Adrenal gland (tissue), 12 donors: ENCODE results near the gene PPIL1. TPM values are rescaled to one million over a fixed set of nuclear protein-coding genes. Genes with fewer than 3 reads are reported as not detected.
"Not testable (repeated sequence)": the region's sequence is repeated elsewhere in the genome, so short reads cannot be mapped to it uniquely, and the experiment has no call there.

Experiments used
- DNase-seq, 7 donors: peaks; one replicate each; pipeline ENCODE4 v3.0.0-alpha.2; 2019 to 2020
- H3K27ac ChIP-seq, 5 donors: fragments of 200-600 bp; sonication (generic) in 4 of 5; 1 replicate in 3 of 5; 2 replicates in 2 of 5; pipeline versions ENCODE4 v1.5.1 to v1.8.0; 2016 to 2020; ENCODE audit warnings: mild to moderate bottlenecking in 1 of 5
- H3K27me3 ChIP-seq: fragments of 200-600 bp; 2 replicates; pipeline ENCODE4 v1.8.0; 2021
- H3K36me3 ChIP-seq, 2 donors: fragments of 200-600 bp; replicated peaks in 1 of 2; 1 replicate in 1 of 2; 2 replicates in 1 of 2; pipeline versions ENCODE4 v1.5.1 to v1.8.0; 2018 to 2022
- H3K4me1 ChIP-seq, 2 donors: fragments of 200-600 bp; replicated peaks in 1 of 2; 1 replicate in 1 of 2; 2 replicates in 1 of 2; pipeline versions ENCODE4 v1.5.1 to v1.8.0; 2018 to 2021
- H3K4me3 ChIP-seq, 4 donors: fragments of 200-600 bp; sonication (generic) in 3 of 4; one replicate each; pipeline ENCODE4 v1.5.1; 2016 to 2018
- H3K9me3 ChIP-seq, 3 donors: fragments of 200-600 bp; sonication (generic) in 1 of 3; replicated peaks in 1 of 3; 1 replicate in 2 of 3; 2 replicates in 1 of 3; pipeline versions ENCODE4 v1.5.1 to v1.8.0; 2016 to 2021
- POLR2A ChIP-seq, 2 donors: fragments of 450-650 bp; IDR thresholded peaks; one replicate each; pipeline ENCODE4 v1.6.1; 2017; ENCODE audit warnings: antibody characterized with exemption in 2 of 2, mild to moderate bottlenecking in 2 of 2, moderate library complexity in 1 of 2
- WGBS, 4 donors: extraction: QIAGEN DNeasy Blood & Tissue Kit in 2 of 4; methylation state at CpG; one replicate each; pipeline versions ENCODE4 v1.1.5 to v1.1.7; 2013 to 2017; 5-methylcytosine and 5-hydroxymethylcytosine counted together
- intact Hi-C, 2 donors: fragments of 100-400 bp; cut with DNase I; formaldehyde crosslinking; loops; one replicate each; pipeline versions ENCODE4 v1.14.1 to v1.15.0; 2022 to 2023
- polyA plus RNA-seq, 3 donors: library from polyadenylated mRNA; stranded (reverse); fragments of 200-250 nt in 2 of 3; fragments of 350-450 nt in 1 of 3; fragmentation: Illumina TruSeq in 1 of 3; extraction: RNeasy Lipid Tissue Mini Kit (QIAGEN cat#74804) in 1 of 3; gene quantifications; one replicate each; pipeline ENCODE4 v1.2.3, GENCODE V29; 2013 to 2014
- total RNA-seq, 9 donors: library from RNA; depleted of rRNA in 4 of 9; stranded (reverse); fragments of >200 nt in 4 of 9; fragments of 120-200 nt in 1 of 9; fragmentation: NEBNext Ultra II Directional in 1 of 9; extraction: Animal tissue kit (Norgen Biotek cat#: 25700) in 1 of 9; gene quantifications; one replicate each; pipeline versions ENCODE4 v1.1.0 to v1.2.4, GENCODE V29; 2013 to 2023
- TF ChIP-seq, protein P1 (sequence below), 6 experiments: fragments of 450-650 bp in 4 of 6; fragments of 200-600 bp in 2 of 6; sonication (generic) in 1 of 6; IDR thresholded peaks; 1 replicate in 5 of 6; 2 replicates in 1 of 6; pipeline versions ENCODE4 v1.5.1 to v1.8.0; 2016 to 2021; ENCODE audit warnings: antibody characterized with exemption in 6 of 6, mild to moderate bottlenecking in 2 of 6, moderate library complexity in 1 of 6
- donor health status: healthy with polysubstance abuse.
- donor health status: Bipolar disorder and iron deficiency.
- donor health status: DM: yes; HTN: yes; CAD: no.
- donor health status: DM: no; HTN: no; CAD: no.
- donor health status: DM: no; HTN: no; CAD: no.
- donor health status: DM: yes; HTN: yes; CAD: no.

Gene PPIL1
- total and polyA plus RNA-seq, 12 donors, result 8.2 to 138 (median 49.9) TPM

DNA sequence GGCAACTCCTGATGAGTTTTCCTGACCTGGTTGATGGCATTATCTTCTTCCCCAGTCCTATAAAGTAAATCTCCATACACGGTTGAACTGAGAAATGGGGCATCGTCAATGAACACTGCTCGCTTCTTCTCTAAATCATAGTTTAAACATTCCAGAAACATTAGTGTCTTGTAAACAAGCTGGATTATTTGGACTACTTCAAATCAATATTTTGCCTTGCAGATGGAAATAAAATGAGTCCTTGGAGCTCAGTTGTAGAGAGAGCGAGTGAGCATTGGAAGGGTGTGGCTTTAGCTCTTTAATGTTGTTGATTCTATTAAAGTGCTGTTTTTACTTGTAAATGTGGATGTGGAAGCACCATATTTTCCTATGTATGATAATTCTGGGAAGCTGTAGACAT lies 29.5 kb upstream of the PPIL1 start:
- DNase-seq, result no peak
- H3K4me3 ChIP-seq, result no peak overlapping the region
- no peak for TF ChIP-seq POLR2A (IDR thresholded peaks at IDR 0.05)
- TF ChIP-seq, protein P1, sequence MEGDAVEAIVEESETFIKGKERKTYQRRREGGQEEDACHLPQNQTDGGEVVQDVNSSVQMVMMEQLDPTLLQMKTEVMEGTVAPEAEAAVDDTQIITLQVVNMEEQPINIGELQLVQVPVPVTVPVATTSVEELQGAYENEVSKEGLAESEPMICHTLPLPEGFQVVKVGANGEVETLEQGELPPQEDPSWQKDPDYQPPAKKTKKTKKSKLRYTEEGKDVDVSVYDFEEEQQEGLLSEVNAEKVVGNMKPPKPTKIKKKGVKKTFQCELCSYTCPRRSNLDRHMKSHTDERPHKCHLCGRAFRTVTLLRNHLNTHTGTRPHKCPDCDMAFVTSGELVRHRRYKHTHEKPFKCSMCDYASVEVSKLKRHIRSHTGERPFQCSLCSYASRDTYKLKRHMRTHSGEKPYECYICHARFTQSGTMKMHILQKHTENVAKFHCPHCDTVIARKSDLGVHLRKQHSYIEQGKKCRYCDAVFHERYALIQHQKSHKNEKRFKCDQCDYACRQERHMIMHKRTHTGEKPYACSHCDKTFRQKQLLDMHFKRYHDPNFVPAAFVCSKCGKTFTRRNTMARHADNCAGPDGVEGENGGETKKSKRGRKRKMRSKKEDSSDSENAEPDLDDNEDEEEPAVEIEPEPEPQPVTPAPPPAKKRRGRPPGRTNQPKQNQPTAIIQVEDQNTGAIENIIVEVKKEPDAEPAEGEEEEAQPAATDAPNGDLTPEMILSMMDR (IDR thresholded peaks at IDR 0.05), result no peak
- WGBS, 4 donors, result 88 to 97% (median 94%) methylated on average over 4 of the region's 4 CpGs
- intact Hi-C loops, result no loop called here
- H3K4me1 ChIP-seq, result peaks cover 38% of the 10 kb centered on the region in 2 donors
- no peak overlapping the region for H3K27ac ChIP-seq
- peaks cover 0 to 53% of the 10 kb centered on the region in 2 donors for H3K36me3 ChIP-seq
- H3K9me3 ChIP-seq, result no peaks in the 10 kb centered on the region
- no peaks in the 10 kb centered on the region for H3K27me3 ChIP-seq

DNA sequence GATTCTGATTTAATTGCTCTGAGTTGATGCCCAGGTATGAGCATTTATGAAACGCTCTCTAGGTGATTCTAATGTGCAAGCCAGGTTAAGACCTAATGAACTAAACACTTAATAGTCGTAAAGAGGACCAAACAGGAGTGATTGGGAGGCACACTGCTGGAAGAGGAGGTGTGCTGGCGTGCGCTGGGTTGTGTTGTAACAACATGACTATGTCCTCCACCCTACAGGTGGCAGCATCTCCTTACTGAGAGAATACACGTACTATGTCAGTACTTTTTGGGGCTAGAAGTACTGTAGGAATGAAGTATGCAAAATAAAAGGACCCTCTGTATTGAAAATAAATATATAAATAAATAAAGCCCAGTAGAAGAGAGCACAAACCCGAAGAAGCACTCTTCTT lies 23.0 kb upstream of the PPIL1 start:
- peaks cover 8 to 9% of the 10 kb centered on the region in 2 donors for H3K4me1 ChIP-seq
- H3K4me3 ChIP-seq, result no peak overlapping the region
- H3K27me3 ChIP-seq, result no peaks in the 10 kb centered on the region
- 76 to 89% (median 84%) methylated on average over 6 of the region's 6 CpGs for WGBS, 4 donors
- H3K9me3 ChIP-seq, result no peaks in the 10 kb centered on the region
- H3K36me3 ChIP-seq, result peaks cover 0 to 39% of the 10 kb centered on the region in 2 donors
- TF ChIP-seq, protein P1 (IDR thresholded peaks at IDR 0.05), result peak in 2 of 6 experiments; percentile 15 to 17
- TF ChIP-seq POLR2A (IDR thresholded peaks at IDR 0.05), result no peak
- intact Hi-C loops, result loop anchor here in 1 of 2 donors (10.0 kb wide), 1 partner anchor 117 kb away; no protein-coding TSS in a partner anchor
- H3K27ac ChIP-seq, result no peak overlapping the region
- DNase-seq, result peak in 1 of 7 donors; percentile 33

DNA sequence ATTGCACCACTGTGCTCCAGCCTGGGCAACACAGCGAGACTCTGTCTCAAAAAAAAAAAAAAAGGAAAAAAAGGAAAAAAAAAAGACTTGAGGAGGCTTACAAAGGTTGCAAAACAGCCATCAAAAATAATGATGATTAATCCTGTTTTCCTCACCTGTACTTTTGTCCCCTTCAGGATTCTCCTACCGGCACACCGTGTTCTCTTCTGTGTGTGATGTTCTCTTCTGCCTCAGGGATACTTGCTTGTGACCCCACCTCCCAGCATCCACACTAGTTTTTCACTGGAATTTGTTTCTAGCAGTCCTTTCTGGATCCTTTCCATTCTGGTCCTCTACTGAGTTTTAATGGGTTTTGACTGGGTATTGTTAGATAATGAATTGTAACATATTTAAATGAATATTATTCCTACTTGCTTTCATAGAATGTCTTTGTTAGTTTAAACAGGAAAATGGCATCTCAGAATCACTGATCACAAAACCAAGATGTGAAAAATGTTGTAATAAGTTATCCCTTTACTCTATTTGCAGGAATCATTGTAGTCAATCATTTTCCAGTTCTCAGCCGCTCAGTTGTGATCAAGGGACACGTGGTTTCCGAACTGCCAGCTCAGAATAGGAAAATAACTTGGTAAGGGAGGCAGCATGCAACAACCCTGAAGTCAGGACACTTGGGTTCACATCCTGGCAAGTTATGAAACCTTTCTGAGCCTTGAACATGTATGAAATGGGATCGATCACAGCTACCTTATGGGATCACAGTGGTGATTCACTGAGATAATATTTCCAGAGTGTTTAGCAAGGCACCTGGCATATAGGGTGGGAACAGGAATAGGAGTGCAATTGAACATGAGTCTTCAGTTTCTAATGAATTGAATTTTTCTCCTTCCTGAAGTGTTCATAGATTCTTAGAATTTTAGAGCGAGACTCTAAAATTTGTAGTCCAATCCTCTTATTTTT lies 19.7 kb upstream of the PPIL1 start:
- no peak overlapping the region for H3K27ac ChIP-seq
- H3K4me3 ChIP-seq, result no peak overlapping the region
- 86 to 92% (median 90%) methylated on average over 8 of the region's 8 CpGs for WGBS, 4 donors
- H3K9me3 ChIP-seq, result no peaks in the 10 kb centered on the region
- no peak for TF ChIP-seq POLR2A (IDR thresholded peaks at IDR 0.05)
- TF ChIP-seq, protein P1 (IDR thresholded peaks at IDR 0.05), result no peak
- peaks cover 6 to 18% of the 10 kb centered on the region in 2 donors for H3K4me1 ChIP-seq
- no peaks in the 10 kb centered on the region for H3K27me3 ChIP-seq
- intact Hi-C loops, result loop anchor here (5.0 to 10.0 kb wide), 2 partner anchors 83 to 121 kb away; no protein-coding TSS in a partner anchor
- DNase-seq, result no peak
- H3K36me3 ChIP-seq, result peaks cover 0 to 8% of the 10 kb centered on the region in 2 donors

DNA sequence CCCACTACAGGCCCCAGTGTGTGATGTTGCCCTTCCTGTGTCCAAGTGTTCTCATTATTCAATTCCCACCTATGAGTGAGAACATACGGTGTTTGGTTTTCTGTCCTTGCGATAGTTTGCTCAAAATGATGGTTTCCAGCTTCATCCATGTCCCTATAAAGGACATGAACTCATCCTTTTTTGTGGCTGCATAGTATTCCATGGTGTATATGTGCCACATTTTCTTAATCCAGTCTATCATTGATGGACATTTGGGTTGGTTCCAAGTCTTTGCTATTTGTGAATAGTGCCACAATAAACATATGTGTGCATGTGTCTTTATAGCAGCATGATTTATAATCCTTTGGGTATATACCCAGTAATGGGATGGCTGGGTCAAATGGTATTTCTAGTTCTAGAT lies 16.6 kb upstream of the PPIL1 start:
- H3K9me3 ChIP-seq, H3K27me3 ChIP-seq, DNase-seq, H3K4me3 ChIP-seq, H3K36me3 ChIP-seq, H3K27ac ChIP-seq: not testable (repeated sequence)
- WGBS, 4 donors, result 94 to 100% (median 100%) methylated on average over 2 of the region's 2 CpGs
- H3K4me1 ChIP-seq, result peaks cover 17 to 25% of the 10 kb centered on the region in 2 donors
- intact Hi-C loops, result loop anchor here (5.0 to 10.0 kb wide), 2 partner anchors 86 to 124 kb away; no protein-coding TSS in a partner anchor
